HCT116 (cell line): ENCODE results near the gene ADNP2. TPM values are rescaled to one million over a fixed set of nuclear protein-coding genes. Genes with fewer than 3 reads are reported as not detected.

ENCODE experiments used
- ATAC-seq: fragments of 200-7000 bp; cut with Tn5 transposase; 2 replicates; pipeline ENCODE4 v1.9.1; 2020; ENCODE audit warnings: mild to moderate bottlenecking, moderate library complexity
- BruUV-seq: library from RNA; stranded (reverse); fragments of 400-500 nt; replicated peaks from 2 replicates; lab custom pipeline; 2021; lab: Mats Ljungman, UMichigan
- CTCF ChIA-PET: fragments of 300-600 bp; sonication (Branson Sonifier 250); formaldehyde crosslinking; loops from one replicate; lab custom pipeline; 2021; ENCODE audit warnings: antibody characterized with exemption; lab: Charles Lee
- POLR2A ChIA-PET: fragments of 300-600, 350-600 bp; sonication (Branson Sonifier 250); formaldehyde crosslinking; loops from one replicate; lab custom pipeline; 2021; ENCODE audit warnings: antibody characterized with exemption; lab: Charles Lee
- RAD21 ChIA-PET, 2 experiments: fragments of 300-600 bp; sonication (Branson Sonifier 250); formaldehyde crosslinking; loops; one replicate each; lab custom pipeline; 2023; ENCODE audit warnings: low total read pairs in 2 of 2; ENCODE audit not compliant: uncharacterized antibody in 2 of 2, unreplicated experiment in 2 of 2, low non-redundant PET in 1 of 2; lab: Charles Lee
- DNase-seq: peaks from one replicate; pipeline ENCODE4 v3.0.0-alpha.2; 2010; ENCODE audit warnings: low read depth, low spot score
- H2AFZ ChIP-seq: fragments of 200-600 bp; shearing (Covaris generic), sonication (generic); 2 replicates; pipeline ENCODE4 v1.6.1; 2017; ENCODE audit warnings: low read depth, mixed run types, mixed read lengths, antibody characterized with exemption, low read length; ENCODE audit not compliant: poor library complexity, severe bottlenecking
- H3K27ac ChIP-seq: 2 replicates; pipeline ENCODE4 v1.5.1; 2012; ENCODE audit warnings: low read depth, low read length
- H3K27me3 ChIP-seq: fragments of 200-600 bp; sonication (generic); 2 replicates; pipeline ENCODE4 v1.6.1; 2016; ENCODE audit warnings: mixed run types, low read length, mixed read lengths; ENCODE audit not compliant: insufficient read depth
- H3K36me3 ChIP-seq, 2 experiments: fragments of 200-500 bp in 1 of 2; fragments of 200-600 bp in 1 of 2; sonication (Bioruptor generic) in 1 of 2; sonication (generic) in 1 of 2; 2 replicates each; pipeline versions ENCODE4 v1.5.1 to v1.6.1; 2014 to 2016; ENCODE audit warnings: low read length in 2 of 2, inconsistent platforms in 1 of 2, mixed read lengths in 1 of 2, mixed run types in 1 of 2; ENCODE audit not compliant: insufficient read depth in 2 of 2, control insufficient read depth in 1 of 2
- H3K4me1 ChIP-seq, 2 experiments: fragments of 200-600 bp in 1 of 2; sonication (generic) in 1 of 2; 2 replicates each; pipeline versions ENCODE4 v1.5.1 to v1.6.1; 2012 to 2017; ENCODE audit warnings: low read length in 2 of 2, inconsistent platforms in 1 of 2, mild to moderate bottlenecking in 1 of 2, mixed read lengths in 1 of 2, mixed run types in 1 of 2, moderate library complexity in 1 of 2; ENCODE audit not compliant: insufficient read depth in 2 of 2, control insufficient read depth in 1 of 2
- H3K4me2 ChIP-seq: fragments of 200-600 bp; sonication (generic); 2 replicates; pipeline ENCODE4 v1.6.1; 2017; ENCODE audit warnings: mixed run types, low read length, mixed read lengths
- H3K4me3 ChIP-seq, 2 experiments: fragments of 200-600 bp in 1 of 2; sonication (generic) in 1 of 2; replicated peaks in 1 of 2; 2 replicates each; pipeline ENCODE4 v1.5.1; 2011 to 2016; ENCODE audit warnings: low read length in 2 of 2, control low read depth in 1 of 2, low read depth in 1 of 2, mild to moderate bottlenecking in 1 of 2, mixed read lengths in 1 of 2, mixed run types in 1 of 2
- H3K79me2 ChIP-seq: fragments of 200-600 bp; sonication (generic); 2 replicates; pipeline ENCODE4 v1.6.1; 2017; ENCODE audit warnings: mild to moderate bottlenecking, mixed run types, low read length, moderate library complexity, mixed read lengths; ENCODE audit not compliant: insufficient read depth
- H3K9ac ChIP-seq: fragments of 200-600 bp; sonication (generic); 2 replicates; pipeline ENCODE4 v1.6.1; 2016; ENCODE audit warnings: low read length, mixed read lengths
- H3K9me2 ChIP-seq: fragments of 200-600 bp; sonication (generic), shearing (Covaris generic); 2 replicates; pipeline ENCODE4 v1.6.1; 2017; ENCODE audit warnings: mixed run types, mild to moderate bottlenecking, moderate library complexity; ENCODE audit not compliant: insufficient read depth
- H3K9me3 ChIP-seq, 2 experiments: fragments of 200-500 bp in 1 of 2; fragments of 200-600 bp in 1 of 2; sonication (Bioruptor generic) in 1 of 2; sonication (generic) in 1 of 2; 2 replicates each; pipeline ENCODE4 v1.6.1; 2014 to 2017; ENCODE audit warnings: low read length in 2 of 2, mixed read lengths in 2 of 2, inconsistent platforms in 1 of 2, low read depth in 1 of 2, mild to moderate bottlenecking in 1 of 2, mixed run types in 1 of 2, moderate library complexity in 1 of 2; ENCODE audit not compliant: control insufficient read depth in 1 of 2, insufficient read depth in 1 of 2
- H4K20me1 ChIP-seq: fragments of 200-600 bp; sonication (generic), shearing (Covaris generic); 2 replicates; pipeline ENCODE4 v1.6.1; 2017; ENCODE audit warnings: mixed run types, mild to moderate bottlenecking, moderate library complexity; ENCODE audit not compliant: insufficient read depth
- CTCF ChIP-seq, 3 experiments: fragments of 200-600 bp in 1 of 3; sonication (generic) in 1 of 3; IDR thresholded peaks in 2 of 3; conservative IDR thresholded peaks in 1 of 3; 2 replicates each; pipeline ENCODE4 v1.5.1; 2012 to 2017; ENCODE audit warnings: low read depth in 2 of 3, low read length in 2 of 3, antibody characterized with exemption in 1 of 3, borderline replicate concordance in 1 of 3, control low read depth in 1 of 3, mild to moderate bottlenecking in 1 of 3, mixed read lengths in 1 of 3, mixed run types in 1 of 3, moderate library complexity in 1 of 3; ENCODE audit not compliant: insufficient read depth in 1 of 3
- MAX ChIP-seq: IDR thresholded peaks from 2 replicates; pipeline ENCODE4 v1.6.1; 2012
- POLR2A ChIP-seq: IDR thresholded peaks from 2 replicates; pipeline ENCODE4 v1.7.0; 2011; ENCODE audit warnings: borderline replicate concordance; ENCODE audit not compliant: insufficient read depth, insufficient read length; ENCODE audit errors: extremely low read depth
- RAD21 ChIP-seq: IDR thresholded peaks from 2 replicates; pipeline ENCODE4 v1.6.1; 2012; ENCODE audit warnings: low read depth, mild to moderate bottlenecking
- SRF ChIP-seq: IDR thresholded peaks from 2 replicates; pipeline ENCODE4 v1.6.1; 2012; ENCODE audit warnings: low read depth
- intact Hi-C: fragments of 100-400 bp; cut with micrococcal nuclease; formaldehyde crosslinking; loops from 2 replicates; pipeline ENCODE4 v1.10.0; 2022
- total RNA-seq: library from RNA; stranded (reverse); gene quantifications from one replicate; pipeline ENCODE4 v1.2.1, GENCODE V29; 2021; ENCODE audit not compliant: unreplicated experiment
- TF ChIP-seq, protein P1 (sequence below): IDR thresholded peaks from 2 replicates; pipeline ENCODE4 v1.6.1; 2012

The ADNP2 gene
- total RNA-seq, 1 experiment from 2014 or later, result 45.4 TPM

DNA sequence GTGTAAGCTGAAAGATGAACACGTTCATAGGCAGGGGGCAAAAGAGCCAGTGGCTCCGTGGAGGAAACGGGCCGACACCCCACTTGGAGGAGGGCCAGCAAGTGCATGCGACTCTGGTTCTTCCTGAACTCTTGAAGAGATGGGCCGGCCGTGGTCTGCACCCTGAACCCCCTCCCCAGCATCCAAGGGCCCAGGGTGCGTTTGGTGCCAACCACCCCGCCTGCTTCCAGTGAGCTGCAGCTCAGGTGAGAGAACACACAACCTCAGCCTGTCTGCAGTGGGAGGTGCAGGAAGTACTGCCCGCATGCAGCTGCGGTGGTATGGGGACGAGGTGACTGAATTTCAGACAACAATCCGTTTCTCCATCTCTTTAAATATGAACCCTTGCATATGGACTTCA, 58.9 kb downstream of the ADNP2 start:
- BruUV-seq, result no TSS peak
- CTCF ChIA-PET, result interaction anchor here (0.6 kb wide), 1 partner anchor 10 kb away, joined by 3 read pairs; no protein-coding TSS in a partner anchor
- intact Hi-C loops, result no loop called here

More for the DNA sequence above, 58.9 kb downstream of the ADNP2 start:
- Histone ChIP-seq H3K4me1 (no peaks in the 10 kb centered on the region), H3K9me2 (no peaks in the 10 kb centered on the region), H3K27me3 (no peaks in the 10 kb centered on the region), H3K9me3 (0 out of 4 replicates have a peak, but pooled peaks cover 0 to 3% of the 10 kb centered on the region in 2 experiments), H2AFZ (no peak overlapping the region), H3K79me2 (no peaks in the 10 kb centered on the region), H3K36me3 (no peaks in the 10 kb centered on the region), H3K9ac (no peak overlapping the region), H3K4me3 (no peak overlapping the region), H3K27ac (no peak overlapping the region), H4K20me1 (no peaks in the 10 kb centered on the region), H3K4me2 (no peak overlapping the region)
- DNase-seq, result no peak
- TF ChIP-seq CTCF (IDR thresholded peaks at IDR 0.05 in 2 of 3, conservative IDR thresholded peaks at IDR 0.05 in 1 of 3; ENCODE audit: borderline replicate concordance in 1 of 3, insufficient read depth in 1 of 3, low read depth in 2 of 3, low read length in 2 of 3) (no peak), MAX (no peak), SRF (no peak), POLR2A (no peak), RAD21 (no peak)
- TF ChIP-seq, protein P1, sequence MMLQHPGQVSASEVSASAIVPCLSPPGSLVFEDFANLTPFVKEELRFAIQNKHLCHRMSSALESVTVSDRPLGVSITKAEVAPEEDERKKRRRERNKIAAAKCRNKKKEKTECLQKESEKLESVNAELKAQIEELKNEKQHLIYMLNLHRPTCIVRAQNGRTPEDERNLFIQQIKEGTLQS, result no peak
- no peak for ATAC-seq
- POLR2A ChIA-PET, result no interaction called here
- RAD21 ChIA-PET, result no interaction called here
